Measurements from ENCODE around the gene TGM4.

- TF ChIP-seq CTCF (IDR thresholded peaks at IDR 0.05) (no peak), POLR2A (IDR thresholded peaks at IDR 0.05) (no peak)
Measured at GRCh38 chr3:44926921-44927320, 52.5 kb downstream of the TGM4 start.

All from uterus (tissue), 2 donors.